ENCODE results near the gene PRR18. TPM values are rescaled to one million over a fixed set of nuclear protein-coding genes. Genes with fewer than 3 reads are reported as not detected.
"Not testable (repeated sequence)": the region's sequence is repeated elsewhere in the genome, so short reads cannot be mapped to it uniquely, and the experiment has no call there.

The PRR18 gene
- total RNA-seq, 4 donors from 2014 or later, result 0.21 to 0.67 (median 0.59) TPM; not detected in 1

GRCh38 chr6:166346449-166346848, 38.3 kb upstream of the PRR18 start:
- H3K4me3 ChIP-seq (replicated peaks in 1 of 3), result no peak overlapping the region
- TF ChIP-seq, protein P1, sequence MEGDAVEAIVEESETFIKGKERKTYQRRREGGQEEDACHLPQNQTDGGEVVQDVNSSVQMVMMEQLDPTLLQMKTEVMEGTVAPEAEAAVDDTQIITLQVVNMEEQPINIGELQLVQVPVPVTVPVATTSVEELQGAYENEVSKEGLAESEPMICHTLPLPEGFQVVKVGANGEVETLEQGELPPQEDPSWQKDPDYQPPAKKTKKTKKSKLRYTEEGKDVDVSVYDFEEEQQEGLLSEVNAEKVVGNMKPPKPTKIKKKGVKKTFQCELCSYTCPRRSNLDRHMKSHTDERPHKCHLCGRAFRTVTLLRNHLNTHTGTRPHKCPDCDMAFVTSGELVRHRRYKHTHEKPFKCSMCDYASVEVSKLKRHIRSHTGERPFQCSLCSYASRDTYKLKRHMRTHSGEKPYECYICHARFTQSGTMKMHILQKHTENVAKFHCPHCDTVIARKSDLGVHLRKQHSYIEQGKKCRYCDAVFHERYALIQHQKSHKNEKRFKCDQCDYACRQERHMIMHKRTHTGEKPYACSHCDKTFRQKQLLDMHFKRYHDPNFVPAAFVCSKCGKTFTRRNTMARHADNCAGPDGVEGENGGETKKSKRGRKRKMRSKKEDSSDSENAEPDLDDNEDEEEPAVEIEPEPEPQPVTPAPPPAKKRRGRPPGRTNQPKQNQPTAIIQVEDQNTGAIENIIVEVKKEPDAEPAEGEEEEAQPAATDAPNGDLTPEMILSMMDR (IDR thresholded peaks at IDR 0.05), result no peak
- TF ChIP-seq POLR2A (IDR thresholded peaks at IDR 0.05), result no peak
- no peaks in the 10 kb centered on the region for H3K36me3 ChIP-seq
- intact Hi-C loops (cut with DNase I), result no loop called here
- no peaks in the 10 kb centered on the region for H3K27me3 ChIP-seq
- peaks cover 7 to 8% of the 10 kb centered on the region in 2 donors for H3K4me1 ChIP-seq
- DNase-seq, result no peak
- WGBS, 2 donors, result 89 to 91% methylated on average over 3 of the region's 3 CpGs
- H3K27ac ChIP-seq, result no peak overlapping the region
- H3K9me3 ChIP-seq, result no peaks in the 10 kb centered on the region

DNA sequence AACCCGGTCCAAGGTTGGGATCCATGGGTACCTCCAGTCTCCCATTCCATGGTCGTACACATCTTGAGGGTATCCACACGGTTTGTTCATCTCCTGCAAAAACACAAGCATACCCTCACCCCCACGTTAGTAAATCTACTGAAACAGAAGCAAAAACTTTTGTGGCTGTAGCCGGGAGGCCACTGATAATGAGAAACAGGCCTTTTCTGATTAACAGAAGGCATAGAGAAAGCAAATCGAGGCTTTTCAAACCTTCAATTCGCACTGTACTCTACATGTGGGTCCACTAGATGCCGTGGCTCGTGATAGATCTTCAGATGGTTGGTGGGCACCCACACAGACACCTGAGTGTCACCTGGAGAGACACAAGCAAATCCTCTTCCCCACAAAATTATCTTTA, 37.5 kb upstream of the PRR18 start:
- intact Hi-C loops (cut with DNase I); H3K27me3 ChIP-seq; H3K9me3 ChIP-seq; H3K27ac ChIP-seq; H3K4me3 ChIP-seq (replicated peaks in 1 of 3); H3K36me3 ChIP-seq; DNase-seq: not testable (repeated sequence)
- H3K4me1 ChIP-seq, result peaks cover 15% of the 10 kb centered on the region in 2 donors
- 87% methylated on average over 9 of the region's 9 CpGs for WGBS, 2 donors

- 87 to 95% methylated on average over 2 of the region's 2 CpGs for WGBS, 2 donors
These were observed 36.7 kb upstream of the PRR18 start for GRCh38 chr6:166344921-166345320.

GRCh38 chr6:166344240-166344639, 36.0 kb upstream of the PRR18 start:
- 95% methylated on average over 8 of the region's 8 CpGs for WGBS, 2 donors
- DNase-seq, result no peak
- TF ChIP-seq, protein P1 (IDR thresholded peaks at IDR 0.05), result no peak
- TF ChIP-seq POLR2A (IDR thresholded peaks at IDR 0.05), result no peak
- Histone ChIP-seq H3K4me1 (peaks cover 18 to 25% of the 10 kb centered on the region in 2 donors), H3K4me3 (replicated peaks in 1 of 3) (no peak overlapping the region), H3K36me3 (no peaks in the 10 kb centered on the region), H3K9me3 (no peaks in the 10 kb centered on the region), H3K27me3 (no peaks in the 10 kb centered on the region), H3K27ac (no peak overlapping the region)
- intact Hi-C loops (cut with DNase I), result no loop called here

More at GRCh38 chr6:166344921-166345320, 36.7 kb upstream of the PRR18 start:
- H3K36me3 ChIP-seq; H3K27ac ChIP-seq; H3K9me3 ChIP-seq; DNase-seq; intact Hi-C loops (cut with DNase I); H3K4me3 ChIP-seq (replicated peaks in 1 of 3); H3K27me3 ChIP-seq: not testable (repeated sequence)
- peaks cover 18 to 23% of the 10 kb centered on the region in 2 donors for H3K4me1 ChIP-seq

- H3K4me1 ChIP-seq, result peaks cover 18 to 30% of the 10 kb centered on the region in 2 donors
- peak overlapping the region in 2 of 3 donors; percentile 89 to 97 for H3K4me3 ChIP-seq (replicated peaks in 1 of 3)
- H3K9me3 ChIP-seq, result no peaks in the 10 kb centered on the region
- H3K27ac ChIP-seq, result peak overlapping the region in 2 of 3 donors; percentile 89 to 91
- no peak for TF ChIP-seq POLR2A (IDR thresholded peaks at IDR 0.05)
- TF ChIP-seq, protein P1 (IDR thresholded peaks at IDR 0.05), result no peak
- WGBS, 2 donors, result 25 to 26% methylated on average over 3 of the region's 3 CpGs
- intact Hi-C loops (cut with DNase I), result no loop called here
- no peaks in the 10 kb centered on the region for H3K36me3 ChIP-seq
- H3K27me3 ChIP-seq, result no peaks in the 10 kb centered on the region
- DNase-seq, result no peak
These were observed 34.9 kb upstream of the PRR18 start for GRCh38 chr6:166343150-166343487.

GRCh38 chr6:166342349-166343149, 34.4 kb upstream of the PRR18 start, which contains the start of gene SFT2D1:
Gene SFT2D1, minus strand, starts transcription at chr6:166342545. Its CDS starts 64 bp downstream, at chr6:166342481.
- Histone ChIP-seq H3K36me3 (no peaks in the 10 kb centered on the region), H3K4me3 (replicated peaks in 1 of 3) (peak within 1 kb of the TSS; percentile 80 to 97 (median 89)), H3K27ac (peak within 1 kb of the TSS; percentile 8 to 91 (median 89)), H3K9me3 (no peaks in the 10 kb centered on the region), H3K4me1 (peaks cover 18 to 30% of the 10 kb centered on the region in 2 donors), H3K27me3 (no peaks in the 10 kb centered on the region)
- 1 to 3% methylated on average over 19 to 53 of the region's 73 CpGs for WGBS, 2 donors
- TF ChIP-seq, protein P1 (IDR thresholded peaks at IDR 0.05), result peak in 1 of 6 experiments; percentile 3
- TF ChIP-seq POLR2A (IDR thresholded peaks at IDR 0.05), result peak; percentile 48 to 86
- peak; percentile 82 to 84 for DNase-seq
- intact Hi-C loops (cut with DNase I), result no loop called here

Data from thyroid gland (tissue), 4 donors.